ENCODE results near the gene THBS3.

THBS3 gene

DNA sequence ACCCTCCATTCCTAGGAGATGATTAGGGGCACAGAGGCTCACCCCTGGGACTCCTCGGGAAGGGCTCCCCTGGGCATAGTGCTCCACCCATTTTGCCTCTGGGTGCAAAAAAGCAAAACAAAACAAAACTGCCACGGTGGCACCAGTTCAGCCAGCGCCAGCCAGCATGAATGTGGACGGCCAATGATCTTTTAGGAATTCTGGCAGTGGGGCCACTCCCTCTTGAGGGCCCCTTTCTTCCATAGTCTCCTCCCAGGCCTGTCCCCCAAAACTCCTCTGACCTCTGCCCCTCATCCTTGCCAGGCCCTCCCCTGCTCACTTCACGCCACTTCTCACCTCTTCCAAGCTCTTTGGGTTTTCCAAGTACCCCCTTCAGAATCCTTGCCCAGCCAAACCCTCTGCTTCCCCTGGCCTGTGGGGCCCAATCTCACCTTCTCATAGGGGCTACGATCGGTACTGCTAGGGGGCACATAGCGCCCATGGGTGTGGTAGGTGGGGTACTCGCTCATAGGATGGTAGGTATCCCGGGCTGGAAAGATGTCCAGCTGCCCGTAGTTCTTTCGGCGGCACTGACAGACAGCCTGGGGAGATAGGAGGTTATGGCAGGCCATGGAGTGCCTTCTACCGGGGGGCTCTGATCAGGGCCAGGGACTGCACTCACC is 20.8 kb downstream of the THBS3 start:
- no peak for FAIRE-seq

DNA sequence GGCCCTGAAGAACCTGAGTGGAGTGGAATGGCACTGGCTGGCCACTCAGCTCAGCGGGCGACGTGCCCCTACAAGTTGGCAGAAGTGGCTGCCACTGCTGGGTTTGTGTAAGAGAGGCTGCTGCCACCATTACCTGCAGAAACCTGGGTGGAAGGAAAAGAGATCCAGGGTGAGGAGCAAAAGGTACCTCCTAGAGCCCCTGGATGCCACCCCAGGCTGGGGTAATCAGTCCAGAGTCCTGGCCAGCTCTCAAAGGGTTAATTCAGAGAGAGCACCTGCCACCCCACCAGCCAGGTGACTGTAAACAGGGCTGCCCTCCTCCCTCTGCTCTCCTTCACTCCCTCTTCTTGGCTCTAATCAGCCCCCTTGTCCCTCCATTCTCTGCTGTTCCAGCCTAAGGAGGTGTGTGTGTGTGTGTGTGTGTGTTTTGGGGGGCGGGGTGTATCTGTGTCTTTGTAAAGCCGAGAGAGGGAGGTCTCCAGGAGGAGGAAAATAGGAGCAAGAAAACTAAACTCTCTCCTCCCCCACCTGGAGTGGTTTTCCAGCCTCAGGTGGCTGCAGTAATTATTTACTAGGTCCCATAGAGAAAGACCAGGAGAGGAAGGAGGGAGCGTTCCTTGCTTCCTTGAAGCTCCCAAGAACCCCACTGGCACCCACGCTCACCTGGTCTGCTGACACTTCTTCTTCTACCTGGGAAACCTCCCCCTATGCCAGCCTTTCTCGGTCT is 21.5 kb downstream of the THBS3 start:
- FAIRE-seq, result no peak

DNA sequence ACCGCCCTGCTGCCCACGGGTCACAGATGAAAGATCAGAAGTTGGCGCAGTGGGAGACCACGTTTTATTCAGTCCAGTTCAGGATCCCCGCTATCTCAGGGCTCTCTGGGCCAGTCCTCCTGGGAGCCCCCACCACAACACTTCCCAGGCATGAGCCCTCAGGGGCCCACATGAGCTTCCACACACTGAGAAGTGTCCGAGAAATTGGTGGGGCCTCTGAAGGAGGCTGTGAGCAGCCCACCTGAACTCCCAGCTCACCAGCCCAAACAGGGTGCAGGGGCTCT is 22.0 kb downstream of the THBS3 start:
- no peak for FAIRE-seq

DNA sequence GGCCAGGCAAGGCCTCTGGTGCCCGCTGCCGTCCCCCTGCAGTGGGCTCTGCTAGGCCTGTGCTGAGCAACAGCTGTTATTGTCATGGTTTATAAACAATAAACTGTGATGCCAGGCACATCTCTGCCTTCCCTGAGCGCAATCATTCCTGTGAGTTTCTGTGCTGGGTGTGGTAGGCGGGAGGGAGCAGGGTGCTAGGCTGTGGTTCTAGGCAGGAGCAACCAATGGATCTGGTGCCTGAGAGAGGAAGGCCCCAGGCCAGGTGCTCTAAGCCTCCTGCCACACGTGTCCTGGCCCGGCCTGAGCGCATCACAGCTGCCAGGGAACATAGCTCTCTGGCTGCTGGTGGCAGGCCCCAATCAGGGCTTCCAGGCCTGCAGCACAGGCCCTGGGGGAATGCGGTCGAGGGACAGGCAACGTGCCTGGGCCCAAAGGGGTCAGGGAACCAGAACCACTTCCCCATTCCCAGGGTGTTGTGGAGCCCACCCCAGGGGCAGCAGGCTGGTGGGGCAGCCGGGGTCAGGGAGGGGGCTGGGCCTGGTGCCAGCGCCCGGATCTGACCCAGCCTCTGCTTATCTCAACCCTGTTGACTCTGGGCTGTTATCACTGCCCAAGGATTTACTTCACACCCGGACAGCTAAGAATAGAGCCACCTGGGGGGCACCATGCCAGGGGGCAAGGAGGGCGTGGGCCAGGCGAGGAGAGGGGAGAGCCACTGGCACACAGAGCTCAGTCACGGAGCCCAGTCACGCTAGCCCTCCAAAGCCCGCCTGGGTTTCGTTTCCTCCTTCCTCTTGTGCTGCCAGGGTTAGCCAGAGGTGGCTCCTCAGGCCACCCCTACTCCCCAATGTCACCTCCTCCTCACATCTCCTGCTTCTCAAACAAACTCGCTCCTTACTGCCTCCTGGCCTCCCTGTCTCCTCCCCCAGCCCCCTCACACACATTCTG is 22.6 kb downstream of the THBS3 start:
- FAIRE-seq, result no peak

- FAIRE-seq, result no peak
Measured at GRCh38 chr1:155184351-155184811, 23.3 kb downstream of the THBS3 start.

GRCh38 chr1:155183775-155184221 is 23.9 kb downstream of the THBS3 start:
- no peak for FAIRE-seq

DNA sequence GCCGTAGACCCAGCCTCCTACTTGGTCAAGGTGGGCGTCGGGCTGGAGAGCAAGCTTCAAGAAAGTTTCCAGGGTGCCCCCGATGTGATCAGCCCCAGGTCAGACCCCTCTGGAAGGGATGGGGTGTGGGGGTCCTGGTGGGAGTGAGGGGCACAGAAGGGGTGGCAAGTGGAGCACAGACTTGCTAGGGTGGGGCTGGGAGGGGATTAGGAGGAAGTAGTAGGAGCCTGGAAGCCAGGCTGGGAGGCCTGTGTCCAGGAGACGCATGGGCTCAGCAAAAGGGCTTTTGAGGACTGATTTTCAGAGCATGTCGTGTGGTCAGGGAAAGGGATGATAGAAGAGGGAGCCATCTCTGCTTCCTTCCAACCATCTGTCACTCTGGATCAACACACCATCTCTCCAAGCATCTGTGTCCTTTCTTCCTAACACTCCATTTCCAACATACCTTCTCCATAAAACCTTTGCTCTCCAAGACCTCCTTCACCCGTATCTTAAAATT is 25.6 kb downstream of the THBS3 start:
- FAIRE-seq, result no peak

- no peak for FAIRE-seq
Measured at GRCh38 chr1:155181371-155182051, 26.2 kb downstream of the THBS3 start.

- FAIRE-seq, result no peak
Measured at GRCh38 chr1:155179112-155180031, 28.3 kb downstream of the THBS3 start.

- no peak for FAIRE-seq
Measured at GRCh38 chr1:155178441-155179111, 29.1 kb downstream of the THBS3 start.

DNA sequence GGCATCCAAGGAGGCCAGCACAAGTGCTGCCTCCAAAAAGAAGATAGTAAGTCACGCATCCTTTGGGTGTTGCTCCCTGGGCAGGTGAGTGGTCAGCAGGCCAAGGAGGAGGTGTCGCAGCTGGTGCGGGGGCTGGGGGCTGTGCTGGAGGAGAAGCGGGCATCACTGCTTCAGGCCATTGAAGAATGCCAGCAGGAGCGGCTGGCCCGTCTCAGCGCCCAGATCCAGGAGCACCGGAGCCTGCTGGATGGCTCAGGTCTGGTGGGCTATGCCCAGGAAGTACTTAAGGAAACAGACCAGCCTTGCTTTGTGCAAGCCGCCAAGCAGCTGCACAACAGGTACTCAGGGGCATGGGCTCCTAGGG is 29.8 kb downstream of the THBS3 start:
- no peak for FAIRE-seq

- no peak for FAIRE-seq
Measured at GRCh38 chr1:155177192-155177917, 30.3 kb downstream of the THBS3 start.

GRCh38 chr1:155176544-155177071 is 31.1 kb downstream of the THBS3 start:
- peak; percentile 16 for FAIRE-seq

DNA sequence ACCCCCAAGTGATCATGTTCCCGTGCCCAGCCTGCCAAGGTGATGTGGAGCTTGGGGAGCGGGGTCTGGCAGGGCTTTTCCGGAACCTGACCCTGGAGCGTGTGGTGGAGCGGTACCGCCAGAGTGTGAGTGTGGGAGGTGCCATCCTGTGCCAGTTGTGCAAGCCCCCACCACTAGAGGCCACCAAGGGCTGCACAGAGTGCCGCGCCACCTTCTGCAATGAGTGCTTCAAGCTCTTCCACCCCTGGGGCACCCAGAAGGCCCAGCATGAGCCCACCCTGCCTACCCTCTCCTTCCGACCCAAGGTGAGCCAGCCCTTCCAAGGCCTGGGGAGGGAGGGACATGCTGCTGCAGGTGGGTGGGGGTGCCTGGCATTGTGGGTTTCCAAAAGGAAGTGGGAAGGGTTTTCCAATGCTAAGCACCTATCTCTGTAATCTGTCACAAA is 31.7 kb downstream of the THBS3 start:
- FAIRE-seq, result no peak

GRCh38 chr1:155175281-155175926 is 32.3 kb downstream of the THBS3 start:
- no peak for FAIRE-seq

DNA sequence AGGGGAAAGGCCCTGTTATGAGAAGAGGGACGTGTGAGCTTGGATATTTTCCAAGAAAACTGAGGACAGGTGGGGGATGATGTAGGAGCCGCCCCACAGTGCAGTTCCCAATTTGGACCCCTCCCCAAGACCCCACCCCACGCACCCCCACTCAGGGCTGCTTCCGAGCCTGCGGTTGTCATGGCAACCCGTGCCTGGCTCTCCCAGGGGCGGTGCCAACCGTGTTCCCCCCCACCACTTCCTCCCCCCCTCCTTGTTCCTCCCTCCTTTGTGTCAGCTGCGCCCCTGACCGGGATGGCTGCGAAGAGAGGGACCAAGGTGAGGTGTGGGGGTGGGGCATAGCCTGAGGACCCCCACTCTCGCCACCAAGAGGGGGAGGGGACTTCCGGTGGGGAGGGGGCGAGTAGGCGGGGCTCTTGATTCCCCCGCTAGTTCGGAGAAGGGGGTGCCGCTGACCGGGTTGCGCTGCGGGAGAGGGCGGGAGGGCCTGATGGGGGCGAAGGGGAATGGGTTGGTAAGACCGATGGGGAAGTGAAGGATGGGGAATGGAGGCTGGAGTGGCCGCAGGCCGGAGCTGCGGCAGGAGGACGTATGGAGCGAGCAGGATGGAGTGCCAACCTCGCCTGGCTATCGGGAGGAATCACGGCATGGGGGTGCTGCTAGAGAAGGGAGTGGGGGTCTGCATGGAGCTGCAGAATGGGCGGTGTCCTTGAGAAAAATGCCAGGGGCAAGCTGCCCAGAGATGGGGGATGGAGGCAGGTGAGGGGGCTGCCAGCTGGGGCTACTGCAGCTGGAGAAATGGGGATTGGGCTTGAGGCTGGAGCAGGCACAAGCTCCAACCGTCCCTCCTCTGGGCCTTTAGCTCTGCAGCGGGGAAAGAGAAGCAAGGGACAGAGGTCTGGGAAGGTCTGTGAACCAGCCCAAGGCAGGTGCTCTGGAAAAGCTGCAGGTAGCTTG is 33.1 kb downstream of the THBS3 start:
- FAIRE-seq, result no peak

DNA sequence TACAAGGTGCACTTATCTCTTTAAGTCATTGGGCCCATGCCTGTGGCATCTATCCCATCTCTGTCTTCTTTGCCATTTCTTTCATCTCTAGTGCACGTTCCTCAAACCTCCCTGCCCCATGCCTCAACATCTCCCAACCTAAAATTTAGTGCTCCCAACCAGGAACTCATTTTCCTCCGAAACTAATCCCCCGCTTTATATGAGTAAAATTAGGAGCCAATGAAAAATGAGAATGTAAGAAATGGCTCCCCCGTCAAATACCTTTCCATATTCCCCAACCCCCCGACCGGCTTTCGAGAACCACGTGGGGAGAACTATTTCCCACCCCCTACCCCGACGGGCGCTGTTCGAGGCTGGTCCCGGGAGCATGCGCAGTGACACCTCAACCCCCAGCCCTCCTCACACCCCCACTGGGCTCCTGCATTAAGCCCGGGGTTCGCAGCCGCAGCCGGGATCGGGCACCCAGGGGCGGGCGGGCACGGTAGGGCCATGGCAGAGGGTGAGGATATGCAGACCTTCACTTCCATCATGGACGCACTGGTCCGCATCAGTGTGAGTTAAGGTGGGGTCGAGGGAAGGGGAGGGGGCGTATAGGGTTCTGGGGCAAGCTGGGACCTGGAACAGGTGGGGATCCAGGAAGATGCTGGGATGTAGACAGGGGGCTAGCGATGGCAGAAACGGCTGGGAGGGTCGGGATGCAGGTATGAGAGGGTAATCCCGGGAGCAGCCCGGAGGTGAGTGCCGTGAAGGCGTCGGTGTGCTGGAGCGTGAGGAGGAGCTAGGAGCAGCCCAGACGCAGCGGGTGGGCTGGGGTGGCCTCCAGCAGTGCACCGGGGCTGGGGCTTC is 34.0 kb downstream of the THBS3 start, which contains the start of gene TRIM46:
TSS of gene TRIM46 (plus strand) at position 372 of the 846 bp plus-strand sequence. CDS start at position 490, 118 bp downstream.
- no peak for FAIRE-seq

Data from A204.1 (cell line).